ENCODE results near the gene QPCT. TPM values are rescaled to one million over a fixed set of nuclear protein-coding genes. Genes with fewer than 3 reads are reported as not detected.
A peak's percentile ranks its signal among the peaks of the same experiment; 100 is the strongest.

The QPCT gene
- total and polyA plus RNA-seq, 5 donors from 2014 or later, result 0.30 to 0.39 TPM; not detected in 3

DNA sequence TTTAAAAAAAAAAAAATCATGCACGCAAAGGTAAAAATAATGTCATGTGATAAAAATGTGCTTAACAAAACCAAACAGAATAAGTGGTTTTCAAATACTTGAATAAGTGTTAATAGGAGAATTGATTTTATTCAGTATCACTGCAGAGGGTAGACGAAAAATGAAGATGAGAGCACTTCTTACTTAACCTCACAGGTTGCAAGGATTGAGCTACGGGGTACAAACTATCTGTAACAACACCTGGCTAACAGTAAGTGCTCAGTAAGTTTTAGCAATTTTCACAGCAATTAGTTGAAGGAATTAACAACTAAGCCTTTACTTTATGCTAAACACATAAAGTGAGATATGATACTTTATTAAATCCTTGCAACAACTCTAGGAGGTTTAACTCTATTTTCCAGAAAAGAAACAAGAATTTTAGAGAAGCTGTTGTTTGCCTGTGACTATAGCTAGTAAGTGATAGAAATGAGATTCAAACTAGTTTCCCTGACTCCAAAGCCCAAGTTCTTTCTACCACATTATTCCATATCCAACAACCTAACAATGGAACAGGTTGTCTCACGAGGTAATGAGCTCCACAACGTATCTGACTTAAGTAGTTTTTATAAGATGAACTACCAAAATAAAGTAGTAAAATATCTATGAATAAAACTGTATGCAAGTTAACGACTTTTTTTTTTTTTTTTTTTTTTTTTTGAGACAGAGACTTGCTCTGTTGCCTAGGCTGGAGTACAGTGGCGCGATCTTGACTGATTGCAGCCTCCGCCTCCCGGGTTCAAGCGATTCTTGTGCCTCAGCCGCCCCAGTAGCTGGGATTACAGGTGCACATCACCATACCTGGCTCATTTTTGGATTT, 24.4 kb upstream of the QPCT start:
- H3K36me3 ChIP-seq (ENCODE audit: control insufficient read depth, insufficient read depth, low read length), result no peaks in the 10 kb centered on the region
- Mint-ChIP-seq H3K36me3 (peaks cover 12% of the 10 kb centered on the region), H3K4me1 (peaks cover 21 to 64% (median 35%) of the 10 kb centered on the region in 4 donors), H3K27ac (peak overlapping the region in 1 of 3 donors; percentile 9), H3K9me3 (peaks cover 0 to 2% (median 0%) of the 10 kb centered on the region in 7 donors), H3K27me3 (peaks cover 15% of the 10 kb centered on the region), H3K4me3 (peak overlapping the region in 1 of 4 donors; percentile 1)
- no peak overlapping the region for H3K27ac ChIP-seq (ENCODE audit: insufficient read depth, low read length, poor library complexity, severe bottlenecking)
- no peaks in the 10 kb centered on the region for H3K9me3 ChIP-seq (ENCODE audit: control insufficient read depth in 2 of 2, low read length in 2 of 2)
- H3K27me3 ChIP-seq (ENCODE audit: control insufficient read depth, insufficient read depth, low read length), result no peaks in the 10 kb centered on the region
- peaks cover 20% of the 10 kb centered on the region for H3K4me1 ChIP-seq (ENCODE audit: control insufficient read depth, insufficient read depth, low read length, poor library complexity, severe bottlenecking)
- no peak for ATAC-seq (ENCODE audit: low read depth in 2 of 2)
- DNase-seq, result no peak
- H3K4me3 ChIP-seq (ENCODE audit: low read depth, low read length), result no peak overlapping the region

DNA sequence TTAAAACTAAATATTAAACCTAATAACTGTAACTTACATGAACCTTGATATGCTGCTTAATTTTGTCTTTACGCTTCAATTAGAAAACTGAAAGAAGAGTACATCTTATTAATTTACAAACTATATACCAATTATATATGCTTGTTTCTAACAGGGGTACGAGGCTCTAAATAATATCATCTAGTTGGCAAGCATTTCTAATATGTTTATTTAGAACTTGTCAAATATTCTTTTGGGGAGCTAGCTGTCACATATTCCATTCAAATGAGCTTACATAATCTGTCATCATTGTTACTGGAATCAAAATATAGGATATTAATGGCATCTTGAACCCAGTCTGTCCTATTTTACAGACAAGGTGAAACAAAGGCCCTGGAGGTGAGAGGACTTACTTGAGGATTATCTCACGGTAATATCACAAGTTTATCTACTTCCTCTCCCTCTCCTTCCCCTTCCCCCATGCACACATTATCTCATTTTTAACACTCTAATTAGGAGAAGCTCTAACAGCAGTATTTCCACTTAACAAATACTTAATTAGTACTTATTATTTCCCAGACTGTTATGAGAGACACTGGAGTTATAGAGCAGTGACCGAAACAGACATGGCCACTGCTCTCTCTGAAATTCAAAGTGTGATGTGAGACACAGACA, 23.3 kb upstream of the QPCT start:
- Histone ChIP-seq H3K4me1 (ENCODE audit: control insufficient read depth, insufficient read depth, low read length, poor library complexity, severe bottlenecking) (peaks cover 29% of the 10 kb centered on the region), H3K36me3 (ENCODE audit: control insufficient read depth, insufficient read depth, low read length) (no peaks in the 10 kb centered on the region), H3K27ac (ENCODE audit: insufficient read depth, low read length, poor library complexity, severe bottlenecking) (no peak overlapping the region), H3K27me3 (ENCODE audit: control insufficient read depth, insufficient read depth, low read length) (no peaks in the 10 kb centered on the region), H3K9me3 (ENCODE audit: control insufficient read depth in 2 of 2, low read length in 2 of 2) (no peaks in the 10 kb centered on the region), H3K4me3 (ENCODE audit: low read depth, low read length) (no peak overlapping the region)
- Mint-ChIP-seq H3K9me3 (peaks cover 0 to 2% (median 0%) of the 10 kb centered on the region in 7 donors), H3K27me3 (peaks cover 19% of the 10 kb centered on the region), H3K27ac (peak overlapping the region in 1 of 3 donors; percentile 5), H3K36me3 (peaks cover 7% of the 10 kb centered on the region), H3K4me1 (peaks cover 29 to 67% (median 33%) of the 10 kb centered on the region in 4 donors), H3K4me3 (peak overlapping the region in 2 of 4 donors; percentile 2 to 22)
- ATAC-seq (ENCODE audit: low read depth in 2 of 2) (no peak), DNase-seq (no peak)

DNA sequence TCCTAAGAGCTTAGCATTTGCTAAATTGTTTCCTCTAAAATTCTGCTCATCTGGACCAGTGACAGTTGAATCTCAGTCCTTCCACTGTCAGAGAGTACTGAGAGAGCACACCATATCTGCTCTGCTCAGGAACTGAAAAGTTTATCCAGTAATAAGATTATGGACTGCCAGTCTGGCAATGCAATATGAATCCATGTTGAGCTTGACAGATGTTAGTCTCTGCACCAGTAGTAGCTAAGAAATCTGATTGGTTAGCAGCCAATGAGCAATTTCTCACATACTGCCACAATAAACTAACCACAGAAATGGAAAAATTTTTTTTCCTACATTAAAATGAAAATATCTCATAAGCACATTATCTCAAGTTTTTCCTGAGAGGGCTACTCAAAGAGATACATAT, 22.1 kb upstream of the QPCT start:
- Mint-ChIP-seq H3K27me3 (peaks cover 30% of the 10 kb centered on the region), H3K4me1 (peaks cover 29 to 62% (median 33%) of the 10 kb centered on the region in 4 donors), H3K27ac (no peak overlapping the region)

DNA sequence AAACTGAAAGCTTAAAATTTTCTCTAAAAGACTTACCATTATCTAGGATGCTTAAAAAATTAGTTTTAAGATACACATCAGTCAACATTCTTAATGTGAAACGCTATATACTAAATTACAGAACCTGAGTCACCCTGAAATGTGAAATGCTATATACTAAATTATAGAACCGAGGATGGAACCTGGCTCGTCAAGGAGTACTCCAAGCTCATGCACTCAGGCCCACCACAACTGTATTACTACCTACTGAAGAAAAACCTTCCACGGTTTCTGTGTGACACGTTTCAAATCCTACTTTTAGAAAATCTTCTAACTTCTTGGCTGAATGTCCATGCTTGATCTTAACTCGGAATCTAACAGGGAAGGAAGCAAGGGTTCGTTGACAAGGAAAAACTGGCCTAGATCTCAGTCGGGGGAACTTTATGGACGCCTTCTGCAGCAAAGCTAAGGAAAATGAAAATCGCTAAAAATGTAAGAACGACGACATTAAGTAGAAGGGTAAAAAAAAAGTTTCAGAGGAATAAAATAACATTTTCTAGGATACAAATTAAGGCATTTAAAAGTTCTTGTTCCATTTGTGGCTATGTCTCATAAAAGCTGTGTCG, 21.2 kb upstream of the QPCT start:
- H3K36me3 Mint-ChIP-seq, result no peaks in the 10 kb centered on the region
- H3K27me3 Mint-ChIP-seq, result peaks cover 38% of the 10 kb centered on the region
- peaks cover 29% of the 10 kb centered on the region for H3K4me1 ChIP-seq (ENCODE audit: control insufficient read depth, insufficient read depth, low read length, poor library complexity, severe bottlenecking)
- ATAC-seq (ENCODE audit: low read depth in 2 of 2) (no peak), DNase-seq (no peak)
- peaks cover 13% of the 10 kb centered on the region for H3K27me3 ChIP-seq (ENCODE audit: control insufficient read depth, insufficient read depth, low read length)
- H3K27ac ChIP-seq (ENCODE audit: insufficient read depth, low read length, poor library complexity, severe bottlenecking), result no peak overlapping the region
- H3K4me1 Mint-ChIP-seq, result peaks cover 21 to 53% (median 30%) of the 10 kb centered on the region in 4 donors
- H3K9me3 ChIP-seq (ENCODE audit: control insufficient read depth in 2 of 2, low read length in 2 of 2), result no peaks in the 10 kb centered on the region
- no peaks in the 10 kb centered on the region for H3K36me3 ChIP-seq (ENCODE audit: control insufficient read depth, insufficient read depth, low read length)
- peak overlapping the region; percentile 95 to 99 (median 98) for H3K4me3 Mint-ChIP-seq
- H3K9me3 Mint-ChIP-seq, result peaks cover 0 to 2% (median 0%) of the 10 kb centered on the region in 7 donors
- H3K27ac Mint-ChIP-seq, result peak overlapping the region; percentile 94 to 98 (median 96)
- H3K4me3 ChIP-seq (ENCODE audit: low read depth, low read length), result peak overlapping the region; percentile 93

More for the DNA sequence above, 22.1 kb upstream of the QPCT start:
- H3K4me1 ChIP-seq (ENCODE audit: control insufficient read depth, insufficient read depth, low read length, poor library complexity, severe bottlenecking), result peaks cover 29% of the 10 kb centered on the region
- Mint-ChIP-seq H3K4me3 (peak overlapping the region in 3 of 4 donors; percentile 32 to 99 (median 95)), H3K36me3 (no peaks in the 10 kb centered on the region), H3K9me3 (peaks cover 0 to 2% (median 0%) of the 10 kb centered on the region in 7 donors)
- no peak overlapping the region for H3K27ac ChIP-seq (ENCODE audit: insufficient read depth, low read length, poor library complexity, severe bottlenecking)
- no peak for DNase-seq
- no peaks in the 10 kb centered on the region for H3K36me3 ChIP-seq (ENCODE audit: control insufficient read depth, insufficient read depth, low read length)
- no peak for ATAC-seq (ENCODE audit: low read depth in 2 of 2)
- no peaks in the 10 kb centered on the region for H3K9me3 ChIP-seq (ENCODE audit: control insufficient read depth in 2 of 2, low read length in 2 of 2)
- H3K4me3 ChIP-seq (ENCODE audit: low read depth, low read length), result peak overlapping the region; percentile 4
- peaks cover 9% of the 10 kb centered on the region for H3K27me3 ChIP-seq (ENCODE audit: control insufficient read depth, insufficient read depth, low read length)

DNA sequence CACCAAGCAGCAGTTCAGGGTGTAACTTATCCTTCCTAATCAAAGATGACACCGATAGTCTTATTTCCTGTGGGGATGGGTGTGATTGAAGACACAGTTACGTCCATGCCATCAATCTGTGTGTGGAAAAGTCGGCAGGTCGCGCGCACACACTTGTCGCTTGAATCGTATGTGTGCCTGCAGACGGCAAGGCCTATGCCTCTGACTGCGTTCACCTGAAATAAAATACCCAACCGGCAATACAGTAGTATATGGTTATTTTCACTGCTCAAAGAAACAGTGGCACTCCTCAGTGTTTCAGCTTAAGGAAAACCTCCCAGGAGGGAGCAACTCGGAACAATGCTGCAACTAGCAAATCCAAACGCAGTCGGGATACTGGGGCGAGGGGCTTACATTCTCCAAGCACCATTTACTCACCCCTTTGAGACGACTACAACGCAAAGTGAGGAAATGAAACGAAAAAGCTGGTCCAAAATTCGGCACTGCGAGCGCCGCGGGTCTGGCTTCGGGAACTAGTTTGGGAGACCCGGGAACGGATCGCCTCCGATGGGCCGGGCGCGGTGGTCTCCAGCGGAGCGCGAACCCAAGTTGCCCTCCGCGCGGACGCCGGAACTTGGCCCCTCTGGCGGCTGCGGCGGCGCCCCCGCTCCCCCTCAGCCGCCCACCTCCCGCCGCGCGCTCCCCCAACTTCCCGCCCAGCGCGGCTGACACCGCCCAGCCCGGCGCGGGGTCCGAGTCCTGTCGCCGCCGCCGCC, 20.5 kb upstream of the QPCT start:
- H3K27ac Mint-ChIP-seq, result peak overlapping the region; percentile 94 to 98 (median 96)

DNA sequence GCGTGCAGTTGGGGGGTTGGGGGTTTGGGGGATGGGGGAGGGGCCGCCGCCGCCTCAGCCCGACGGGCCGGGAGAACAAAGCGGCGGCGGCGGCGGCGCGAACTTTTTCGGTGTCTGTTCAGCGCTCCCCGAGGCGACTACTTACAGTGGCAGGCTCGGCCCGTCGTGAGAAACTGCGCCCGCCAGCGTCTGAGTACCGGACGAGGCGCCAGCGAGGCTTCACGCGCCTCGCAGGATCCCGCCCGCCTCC, 20.0 kb upstream of the QPCT start:
- H3K4me1 Mint-ChIP-seq, result peaks cover 19 to 43% (median 24%) of the 10 kb centered on the region in 4 donors
- H3K36me3 Mint-ChIP-seq, result no peaks in the 10 kb centered on the region
- peak in 2 of 3 donors; percentile 62 to 77 for DNase-seq
- Histone ChIP-seq H3K27me3 (ENCODE audit: control insufficient read depth, insufficient read depth, low read length) (peaks cover 16% of the 10 kb centered on the region), H3K4me1 (ENCODE audit: control insufficient read depth, insufficient read depth, low read length, poor library complexity, severe bottlenecking) (peaks cover 29% of the 10 kb centered on the region), H3K27ac (ENCODE audit: insufficient read depth, low read length, poor library complexity, severe bottlenecking) (no peak overlapping the region), H3K4me3 (ENCODE audit: low read depth, low read length) (no peak overlapping the region), H3K36me3 (ENCODE audit: control insufficient read depth, insufficient read depth, low read length) (no peaks in the 10 kb centered on the region), H3K9me3 (ENCODE audit: control insufficient read depth in 2 of 2, low read length in 2 of 2) (no peaks in the 10 kb centered on the region)
- ATAC-seq (ENCODE audit: low read depth in 2 of 2), result peak in 1 of 2 donors; percentile 80
- peak overlapping the region in 3 of 4 donors; percentile 59 to 91 (median 75) for H3K4me3 Mint-ChIP-seq
- peaks cover 47% of the 10 kb centered on the region for H3K27me3 Mint-ChIP-seq
- peak overlapping the region in 1 of 3 donors; percentile 38 for H3K27ac Mint-ChIP-seq
- peaks cover 0 to 2% (median 0%) of the 10 kb centered on the region in 7 donors for H3K9me3 Mint-ChIP-seq

More for the DNA sequence above, 20.5 kb upstream of the QPCT start:
- Histone ChIP-seq H3K27me3 (ENCODE audit: control insufficient read depth, insufficient read depth, low read length) (peaks cover 16% of the 10 kb centered on the region), H3K27ac (ENCODE audit: insufficient read depth, low read length, poor library complexity, severe bottlenecking) (peak overlapping the region; percentile 42), H3K4me3 (ENCODE audit: low read depth, low read length) (peak overlapping the region; percentile 93), H3K4me1 (ENCODE audit: control insufficient read depth, insufficient read depth, low read length, poor library complexity, severe bottlenecking) (peaks cover 29% of the 10 kb centered on the region), H3K9me3 (ENCODE audit: control insufficient read depth in 2 of 2, low read length in 2 of 2) (no peaks in the 10 kb centered on the region), H3K36me3 (ENCODE audit: control insufficient read depth, insufficient read depth, low read length) (no peaks in the 10 kb centered on the region)
- Mint-ChIP-seq H3K36me3 (no peaks in the 10 kb centered on the region), H3K4me1 (peaks cover 21 to 46% (median 26%) of the 10 kb centered on the region in 4 donors), H3K27me3 (peaks cover 45% of the 10 kb centered on the region), H3K9me3 (peaks cover 0 to 2% (median 0%) of the 10 kb centered on the region in 7 donors), H3K4me3 (peak overlapping the region; percentile 95 to 99 (median 98))
- DNase-seq, result peak; percentile 5 to 55 (median 46)
- ATAC-seq (ENCODE audit: low read depth in 2 of 2), result peak; percentile 10 to 28

All from CD4-positive, CD25-positive, alpha-beta regulatory T cell (primary cell).